ENCODE results near the gene CWC22. TPM values are rescaled to one million over a fixed set of nuclear protein-coding genes. Genes with fewer than 3 reads are reported as not detected.

The CWC22 gene
- total and polyA plus RNA-seq, 7 donors, result 7.2 to 29.9 (median 20.5) TPM

DNA sequence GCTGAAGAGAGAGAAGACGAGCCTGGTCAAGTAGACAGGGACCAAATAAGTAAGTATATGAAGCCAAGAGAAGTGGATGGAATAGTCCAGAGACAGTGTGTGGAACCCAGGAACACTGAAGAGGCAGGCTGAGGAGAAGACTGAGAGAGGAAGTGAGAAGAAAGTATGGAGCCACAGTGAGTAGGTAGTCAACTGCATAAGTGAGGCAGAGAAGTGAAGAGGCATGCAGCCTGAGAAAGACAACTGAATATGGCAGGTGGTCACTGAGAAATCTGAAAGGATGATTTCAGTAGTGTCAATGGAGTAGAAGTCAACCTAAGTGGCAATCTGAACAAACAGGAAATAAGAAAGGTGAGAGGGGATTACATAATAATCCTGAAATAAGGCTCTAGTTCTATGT, 55.4 kb downstream of the CWC22 start:
- Histone ChIP-seq H3K9me3 (no peaks in the 10 kb centered on the region), H3K27ac (no peak overlapping the region), H3K4me1 (no peaks in the 10 kb centered on the region), H3K27me3 (no peaks in the 10 kb centered on the region), H3K36me3 (peaks cover 0 to 85% (median 24%) of the 10 kb centered on the region in 4 donors), H3K4me3 (no peak overlapping the region)
- TF ChIP-seq EP300 (IDR thresholded peaks at IDR 0.05) (no peak), POLR2A (IDR thresholded peaks at IDR 0.05) (no peak), POLR2AphosphoS5 (IDR thresholded peaks at IDR 0.05) (no peak)
- TF ChIP-seq, protein P1, sequence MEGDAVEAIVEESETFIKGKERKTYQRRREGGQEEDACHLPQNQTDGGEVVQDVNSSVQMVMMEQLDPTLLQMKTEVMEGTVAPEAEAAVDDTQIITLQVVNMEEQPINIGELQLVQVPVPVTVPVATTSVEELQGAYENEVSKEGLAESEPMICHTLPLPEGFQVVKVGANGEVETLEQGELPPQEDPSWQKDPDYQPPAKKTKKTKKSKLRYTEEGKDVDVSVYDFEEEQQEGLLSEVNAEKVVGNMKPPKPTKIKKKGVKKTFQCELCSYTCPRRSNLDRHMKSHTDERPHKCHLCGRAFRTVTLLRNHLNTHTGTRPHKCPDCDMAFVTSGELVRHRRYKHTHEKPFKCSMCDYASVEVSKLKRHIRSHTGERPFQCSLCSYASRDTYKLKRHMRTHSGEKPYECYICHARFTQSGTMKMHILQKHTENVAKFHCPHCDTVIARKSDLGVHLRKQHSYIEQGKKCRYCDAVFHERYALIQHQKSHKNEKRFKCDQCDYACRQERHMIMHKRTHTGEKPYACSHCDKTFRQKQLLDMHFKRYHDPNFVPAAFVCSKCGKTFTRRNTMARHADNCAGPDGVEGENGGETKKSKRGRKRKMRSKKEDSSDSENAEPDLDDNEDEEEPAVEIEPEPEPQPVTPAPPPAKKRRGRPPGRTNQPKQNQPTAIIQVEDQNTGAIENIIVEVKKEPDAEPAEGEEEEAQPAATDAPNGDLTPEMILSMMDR (IDR thresholded peaks at IDR 0.05), result no peak
- DNase-seq, result no peak
- intact Hi-C loops (cut with DNase I), result no loop called here
- WGBS, 2 donors, result 98 to 99% methylated on average over 1 of the region's 1 CpG

DNA sequence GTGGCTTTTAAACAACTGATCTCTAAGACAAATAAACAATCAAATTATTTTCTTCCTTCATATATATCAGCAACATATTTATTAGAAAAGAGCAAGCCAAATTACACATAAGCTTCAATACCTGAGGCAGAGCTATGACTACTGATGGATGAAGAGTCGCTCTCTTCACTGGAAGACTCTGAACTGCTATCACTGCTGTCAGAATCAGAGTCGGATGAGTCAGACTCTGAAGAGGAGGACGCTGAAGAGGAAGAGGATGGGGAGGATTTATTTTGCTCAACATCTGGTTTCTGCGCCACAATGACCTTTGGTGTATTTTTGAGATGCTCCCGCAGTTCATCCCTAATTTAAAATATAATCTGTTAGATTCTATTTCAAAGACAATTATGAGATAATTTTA, 56.7 kb downstream of the CWC22 start:
- no peak for TF ChIP-seq POLR2A (IDR thresholded peaks at IDR 0.05)
- TF ChIP-seq EP300 (IDR thresholded peaks at IDR 0.05), result no peak
- TF ChIP-seq, protein P1 (IDR thresholded peaks at IDR 0.05), result no peak
- TF ChIP-seq POLR2AphosphoS5 (IDR thresholded peaks at IDR 0.05), result no peak
- Histone ChIP-seq H3K4me1 (no peaks in the 10 kb centered on the region), H3K36me3 (peaks cover 0 to 85% (median 24%) of the 10 kb centered on the region in 4 donors), H3K27ac (no peak overlapping the region), H3K27me3 (no peaks in the 10 kb centered on the region), H3K4me3 (no peak overlapping the region), H3K9me3 (no peaks in the 10 kb centered on the region)
- intact Hi-C loops (cut with DNase I), result no loop called here
- 79 to 94% methylated on average over 5 of the region's 5 CpGs for WGBS, 2 donors
- DNase-seq, result no peak

DNA sequence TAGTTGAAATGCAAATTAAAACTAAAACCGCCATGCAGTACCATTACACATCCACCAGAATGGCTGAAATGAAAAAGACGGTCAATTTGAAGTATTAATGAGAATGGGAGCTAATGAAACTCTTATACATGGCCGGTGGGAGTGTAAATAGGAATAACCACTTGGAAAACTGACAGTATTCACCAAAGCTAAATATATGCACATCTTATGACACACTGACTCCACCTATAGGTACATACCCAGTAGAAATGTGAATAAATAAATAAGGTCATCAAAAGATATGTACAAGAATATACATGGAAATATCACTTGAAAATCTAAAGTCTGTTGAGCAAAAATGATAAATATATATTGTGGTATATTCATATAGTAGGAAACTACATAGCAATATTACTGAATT, 57.7 kb downstream of the CWC22 start:
- no peak for DNase-seq
- WGBS, 2 donors, result 64 to 79% methylated on average over 3 of the region's 3 CpGs
- Histone ChIP-seq H3K36me3 (peaks cover 0 to 85% (median 26%) of the 10 kb centered on the region in 4 donors), H3K4me3 (no peak overlapping the region), H3K9me3 (no peaks in the 10 kb centered on the region), H3K4me1 (no peaks in the 10 kb centered on the region), H3K27me3 (no peaks in the 10 kb centered on the region), H3K27ac (no peak overlapping the region)
- intact Hi-C loops (cut with DNase I), result no loop called here
- TF ChIP-seq POLR2AphosphoS5 (IDR thresholded peaks at IDR 0.05) (no peak), POLR2A (IDR thresholded peaks at IDR 0.05) (no peak), EP300 (IDR thresholded peaks at IDR 0.05) (no peak)
- TF ChIP-seq, protein P1 (IDR thresholded peaks at IDR 0.05), result no peak

DNA sequence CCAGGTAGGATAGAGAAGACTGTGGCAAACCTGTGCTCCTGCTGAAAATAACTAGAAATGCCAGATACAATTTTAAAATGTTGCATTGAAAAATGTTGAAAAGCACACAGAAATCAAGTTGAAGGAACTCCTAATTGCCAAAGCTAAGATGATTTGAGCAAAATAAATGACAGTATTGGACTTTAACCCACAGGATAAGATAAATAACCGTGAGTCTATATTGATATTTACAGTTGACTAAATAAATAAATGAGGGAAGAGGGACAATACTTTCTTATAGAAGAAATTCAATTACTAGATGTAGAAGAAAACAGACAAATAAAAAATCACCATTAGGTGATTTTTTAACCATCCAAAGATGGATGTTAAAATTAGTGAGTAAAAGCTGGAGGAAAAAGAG, 59.0 kb downstream of the CWC22 start:
- H3K4me3 ChIP-seq, result no peak overlapping the region
- no peaks in the 10 kb centered on the region for H3K4me1 ChIP-seq
- H3K9me3 ChIP-seq, result no peaks in the 10 kb centered on the region
- no peak overlapping the region for H3K27ac ChIP-seq
- intact Hi-C loops (cut with DNase I), result no loop called here
- no peak for TF ChIP-seq POLR2A (IDR thresholded peaks at IDR 0.05)
- TF ChIP-seq EP300 (IDR thresholded peaks at IDR 0.05), result no peak
- TF ChIP-seq, protein P1 (IDR thresholded peaks at IDR 0.05), result no peak
- TF ChIP-seq POLR2AphosphoS5 (IDR thresholded peaks at IDR 0.05), result no peak
- WGBS, 2 donors, result 12 to 71% methylated on average over 1 of the region's 1 CpG
- DNase-seq, result no peak
- peaks cover 0 to 80% (median 22%) of the 10 kb centered on the region in 4 donors for H3K36me3 ChIP-seq
- H3K27me3 ChIP-seq, result no peaks in the 10 kb centered on the region
